ENCODE results near the gene NEURL2. TPM values are rescaled to one million over a fixed set of nuclear protein-coding genes. Genes with fewer than 3 reads are reported as not detected.
"Not testable (repeated sequence)": the region's sequence is repeated elsewhere in the genome, so short reads cannot be mapped to it uniquely, and the experiment has no call there.

Gene NEURL2
- total RNA-seq, 4 donors from 2014 or later = 0.29 to 11.5 (median 4.7) TPM

DNA sequence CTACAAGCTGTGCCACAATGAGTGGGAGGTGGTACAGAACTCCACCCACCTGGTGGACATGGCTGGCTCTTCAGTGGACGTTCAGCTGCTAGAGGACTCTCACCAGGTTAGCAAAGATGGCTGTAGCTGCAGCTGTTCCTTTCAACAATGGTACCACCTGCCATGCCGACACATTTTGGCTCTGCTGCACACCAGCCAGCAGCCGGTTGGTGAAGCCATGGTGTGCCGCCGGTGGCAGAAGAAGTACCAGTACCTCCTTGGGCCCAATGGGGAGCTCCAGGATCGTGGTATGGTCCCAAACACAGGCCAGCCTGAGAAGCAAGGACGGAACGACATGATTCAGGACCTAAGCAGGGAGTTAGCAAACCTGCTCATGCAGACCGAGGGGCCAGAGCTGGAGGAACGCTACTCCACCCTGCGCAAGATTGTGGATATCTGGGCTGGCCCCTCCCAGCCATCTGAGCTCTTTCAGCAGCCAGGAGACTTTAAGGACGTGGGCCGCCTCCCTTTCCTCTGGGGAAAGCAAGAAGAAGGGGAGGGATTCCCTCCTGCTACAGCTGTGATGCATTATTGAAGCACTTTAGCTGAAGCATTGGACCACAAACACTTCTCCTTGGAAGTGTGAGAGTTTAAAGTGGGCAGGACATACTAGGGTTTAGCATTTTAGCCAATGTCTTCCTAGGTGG lies 12.8 kb downstream of the NEURL2 start:
- no peaks in the 10 kb centered on the region for H3K27me3 ChIP-seq
- H3K27ac ChIP-seq = no peak overlapping the region
- intact Hi-C loops (cut with DNase I; ENCODE audit: low total_unique reads) = no loop called here
- no peak for TF ChIP-seq CTCF (IDR thresholded peaks at IDR 0.05)
- TF ChIP-seq POLR2A (IDR thresholded peaks at IDR 0.05) = no peak
- peaks cover 0 to 7% of the 10 kb centered on the region in 2 donors for H3K4me1 ChIP-seq
- DNase-seq = no peak
- H3K4me3 ChIP-seq = no peak overlapping the region
- no peaks in the 10 kb centered on the region for H3K9me3 ChIP-seq
- H3K36me3 ChIP-seq = no peaks in the 10 kb centered on the region

GRCh38 chr20:45874576-45874975 lies 16.4 kb downstream of the NEURL2 start:
- H3K4me1 ChIP-seq = no peaks in the 10 kb centered on the region
- H3K27ac ChIP-seq = no peak overlapping the region
- H3K27me3 ChIP-seq = no peaks in the 10 kb centered on the region
- no peak overlapping the region for H3K4me3 ChIP-seq
- H3K9me3 ChIP-seq = no peaks in the 10 kb centered on the region
- TF ChIP-seq POLR2A (IDR thresholded peaks at IDR 0.05) (no peak), CTCF (IDR thresholded peaks at IDR 0.05) (no peak)
- no peaks in the 10 kb centered on the region for H3K36me3 ChIP-seq
- DNase-seq = no peak
- intact Hi-C loops (cut with DNase I; ENCODE audit: low total_unique reads) = no loop called here

GRCh38 chr20:45874104-45874481 lies 16.9 kb downstream of the NEURL2 start:
- H3K36me3 ChIP-seq; H3K4me1 ChIP-seq; H3K9me3 ChIP-seq; intact Hi-C loops (cut with DNase I; ENCODE audit: low total_unique reads); H3K4me3 ChIP-seq; H3K27me3 ChIP-seq; H3K27ac ChIP-seq; DNase-seq: not testable (repeated sequence)

DNA sequence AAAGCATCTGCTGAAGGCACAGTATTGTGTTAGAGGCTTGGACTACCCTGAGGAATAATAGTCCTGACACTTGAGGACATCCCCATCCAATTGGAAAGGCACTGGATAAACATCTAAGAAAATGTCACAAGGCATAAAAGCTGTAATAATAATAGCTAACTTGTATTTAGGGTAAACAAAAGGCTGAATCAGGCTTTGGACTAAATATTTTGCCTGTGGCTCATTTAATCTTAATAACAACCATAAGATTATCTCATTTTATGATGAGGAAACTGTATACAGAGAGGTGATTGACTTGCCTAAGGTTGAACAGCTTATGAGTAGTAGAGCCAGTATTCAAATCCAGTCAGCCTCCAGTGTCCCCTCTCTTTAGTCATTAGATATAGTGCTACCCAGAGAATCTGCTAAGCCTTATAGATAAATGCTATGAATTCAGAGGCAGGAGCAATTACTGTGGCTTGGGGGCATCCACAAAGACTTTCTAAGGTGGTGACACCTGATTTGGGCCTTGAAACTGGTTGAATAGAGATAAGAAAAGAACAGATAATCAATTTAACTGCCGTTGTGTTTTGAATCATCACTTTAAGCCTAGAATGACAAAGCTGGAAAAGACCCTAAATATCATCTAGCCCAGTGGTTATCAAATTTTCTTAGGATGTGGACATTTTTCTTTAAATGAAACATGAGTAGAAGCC lies 17.5 kb downstream of the NEURL2 start:
- Histone ChIP-seq H3K4me1 (no peaks in the 10 kb centered on the region), H3K4me3 (no peak overlapping the region), H3K9me3 (no peaks in the 10 kb centered on the region), H3K27ac (no peak overlapping the region), H3K36me3 (no peaks in the 10 kb centered on the region), H3K27me3 (no peaks in the 10 kb centered on the region)
- no peak for DNase-seq
- TF ChIP-seq CTCF (IDR thresholded peaks at IDR 0.05) = no peak
- no peak for TF ChIP-seq POLR2A (IDR thresholded peaks at IDR 0.05)
- intact Hi-C loops (cut with DNase I; ENCODE audit: low total_unique reads) = no loop called here

GRCh38 chr20:45872626-45873025 lies 18.4 kb downstream of the NEURL2 start:
- Histone ChIP-seq H3K4me3 (no peak overlapping the region), H3K36me3 (no peaks in the 10 kb centered on the region), H3K27ac (no peak overlapping the region), H3K9me3 (no peaks in the 10 kb centered on the region), H3K27me3 (no peaks in the 10 kb centered on the region), H3K4me1 (no peaks in the 10 kb centered on the region)
- TF ChIP-seq CTCF (IDR thresholded peaks at IDR 0.05) (no peak), POLR2A (IDR thresholded peaks at IDR 0.05) (no peak)
- DNase-seq = no peak
- intact Hi-C loops (cut with DNase I; ENCODE audit: low total_unique reads) = no loop called here

Measured in uterus (tissue), 4 donors.